NOMO-1 (cell line): Measurements from ENCODE around the gene COBLL1.

Experiments used
- DNase-seq, 2 experiments: peaks; one replicate each; lab custom pipeline; 2025; ENCODE audit not compliant: unreplicated experiment in 2 of 2; lab: John Stamatoyannopoulos, UW

COBLL1 gene

GRCh38 chr2:164655336-164655735 lies 186.3 kb downstream of the COBLL1 start:
- DNase-seq = no peak

- no peak for DNase-seq
Observed at GRCh38 chr2:164651361-164651760, 190.3 kb downstream of the COBLL1 start.

- no peak for DNase-seq
Observed at GRCh38 chr2:164644036-164644700, 197.5 kb downstream of the COBLL1 start.

GRCh38 chr2:164642946-164643555 lies 198.6 kb downstream of the COBLL1 start:
- no peak for DNase-seq

GRCh38 chr2:164642268-164642667 lies 199.4 kb downstream of the COBLL1 start:
- no peak for DNase-seq
